ACHN (cell line): Measurements from ENCODE around the gene FBXW7.
A peak's percentile ranks its signal among the peaks of the same experiment; 100 is the strongest.

Experiments used
- DNase-seq: peaks from one replicate; pipeline ENCODE4 v3.0.0-alpha.2; 2015
- in situ Hi-C: cut with HindIII; loops from 2 replicates; pipeline ENCODE4 v1.10.0; 2017; ENCODE audit warnings: low sequenced_read_pairs, low pct_ligation_motif_present, low pct_unique_long_range_greater_than_20kb

FBXW7 gene

GRCh38 chr4:152485726-152486276 is 50.1 kb downstream of the FBXW7 start:
- DNase-seq: peak; percentile 93
- in situ Hi-C loops: no loop called here

DNA sequence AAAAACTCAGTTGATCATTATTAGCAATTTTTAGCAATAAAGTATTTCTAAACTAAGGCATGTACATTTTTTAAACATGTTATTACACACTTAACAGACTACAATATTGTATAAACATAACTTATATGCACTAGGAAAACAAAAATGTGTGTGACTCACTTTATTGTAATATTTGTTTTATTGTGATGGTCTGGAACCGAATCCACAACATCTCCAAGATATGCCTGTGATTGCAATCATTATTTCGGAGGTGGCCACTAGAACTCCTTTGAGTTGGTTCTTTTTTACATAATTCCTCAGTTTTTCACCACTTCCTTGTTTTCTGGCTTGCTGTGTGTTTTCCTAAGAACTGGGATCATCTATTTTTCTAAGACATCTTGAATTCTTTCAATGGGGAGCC is 53.7 kb downstream of the FBXW7 start:
- no peak for DNase-seq
- in situ Hi-C loops: no loop called here

- no peak for DNase-seq
- in situ Hi-C loops: no loop called here
These were observed 55.0 kb downstream of the FBXW7 start for GRCh38 chr4:152480901-152481300.

DNA sequence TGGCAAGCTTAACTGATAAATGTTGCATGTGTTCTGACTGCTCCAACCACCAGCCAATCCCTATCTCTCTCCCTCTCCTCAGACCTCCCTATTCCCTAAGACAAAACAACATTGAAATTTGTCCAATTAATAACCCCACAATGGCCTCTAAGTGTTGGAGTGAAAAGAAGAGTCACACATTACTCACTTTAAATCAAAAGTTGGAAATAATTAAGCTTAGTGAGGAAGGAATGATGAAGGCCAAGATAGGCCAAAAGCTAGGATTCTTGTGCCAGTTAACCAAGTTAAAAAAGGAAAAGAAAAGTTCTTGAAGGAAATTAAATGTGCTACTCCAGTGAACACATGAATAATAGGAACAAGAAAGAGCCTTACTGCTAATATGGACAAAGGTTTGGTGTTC is 55.6 kb downstream of the FBXW7 start:
- in situ Hi-C loops: no loop called here

GRCh38 chr4:152479428-152480026 is 56.4 kb downstream of the FBXW7 start:
- in situ Hi-C loops: no loop called here
- DNase-seq: no peak

More for the DNA sequence above, 55.6 kb downstream of the FBXW7 start:
- DNase-seq: no peak

- in situ Hi-C loops: no loop called here
These were observed 57.2 kb downstream of the FBXW7 start for GRCh38 chr4:152478461-152479237.

GRCh38 chr4:152476796-152477195 is 59.1 kb downstream of the FBXW7 start:
- no peak for DNase-seq
- in situ Hi-C loops: no loop called here

More at GRCh38 chr4:152478461-152479237, 57.2 kb downstream of the FBXW7 start:
- no peak for DNase-seq

- in situ Hi-C loops: no loop called here
- no peak for DNase-seq
These were observed 64.6 kb downstream of the FBXW7 start for GRCh38 chr4:152471251-152471792.

GRCh38 chr4:152468408-152468807 is 67.5 kb downstream of the FBXW7 start:
- in situ Hi-C loops: no loop called here
- no peak for DNase-seq

- no peak for DNase-seq
- in situ Hi-C loops: no loop called here
These were observed 68.8 kb downstream of the FBXW7 start for GRCh38 chr4:152467101-152467500.

GRCh38 chr4:152464030-152464823 is 71.7 kb downstream of the FBXW7 start:
- in situ Hi-C loops: no loop called here
- DNase-seq: no peak

- no peak for DNase-seq
- in situ Hi-C loops: no loop called here
These were observed 72.3 kb downstream of the FBXW7 start for GRCh38 chr4:152463562-152463961.

GRCh38 chr4:152462695-152463094 is 73.2 kb downstream of the FBXW7 start:
- DNase-seq: no peak
- in situ Hi-C loops: no loop called here

DNA sequence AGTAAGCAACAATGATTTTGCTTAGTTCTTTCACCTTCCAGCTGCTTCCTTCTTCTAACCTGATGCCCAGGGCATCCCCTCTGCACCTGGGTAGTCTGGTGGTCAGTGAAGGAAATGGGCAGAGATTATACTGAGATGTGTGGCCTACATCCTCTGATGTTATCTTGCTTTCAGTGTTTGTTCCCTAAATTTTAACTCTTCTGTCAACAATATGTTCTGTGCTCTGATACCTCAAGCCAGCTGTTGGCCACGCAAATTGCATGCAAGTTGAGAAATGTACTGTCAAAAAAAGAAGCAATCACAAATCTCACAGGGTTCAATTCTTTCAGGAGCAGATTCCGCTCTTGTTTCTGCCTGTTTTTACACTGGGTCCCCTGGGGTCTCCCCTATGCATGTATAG is 73.8 kb downstream of the FBXW7 start:
- no peak for DNase-seq
- in situ Hi-C loops: no loop called here

- peak; percentile 15 for DNase-seq
These were observed 75.4 kb downstream of the FBXW7 start for GRCh38 chr4:152460488-152460887.

GRCh38 chr4:152459326-152459725 is 76.6 kb downstream of the FBXW7 start:
- in situ Hi-C loops: no loop called here
- DNase-seq: no peak

More at GRCh38 chr4:152460488-152460887, 75.4 kb downstream of the FBXW7 start:
- in situ Hi-C loops: no loop called here

- DNase-seq: no peak
- in situ Hi-C loops: no loop called here
These were observed 77.0 kb downstream of the FBXW7 start for GRCh38 chr4:152458801-152459302.

- no peak for DNase-seq
- in situ Hi-C loops: no loop called here
These were observed 79.3 kb downstream of the FBXW7 start for GRCh38 chr4:152456609-152457008.

GRCh38 chr4:152455311-152455710 is 80.6 kb downstream of the FBXW7 start:
- in situ Hi-C loops: no loop called here
- no peak for DNase-seq
